Lower leg skin (tissue), 3 donors: Measurements from ENCODE around the gene TRIM22.

Experiments used
- POLR2A ChIP-seq, 2 donors: fragments of 450-650 bp; IDR thresholded peaks; one replicate each; pipeline ENCODE4 v1.6.1; 2016 to 2017; ENCODE audit warnings: antibody characterized with exemption in 2 of 2, mild to moderate bottlenecking in 1 of 2, moderate library complexity in 1 of 2
- TF ChIP-seq, protein P1 (sequence below), 3 donors: fragments of 450-650 bp; IDR thresholded peaks; one replicate each; pipeline ENCODE4 v1.5.1; 2016; ENCODE audit warnings: antibody characterized with exemption in 3 of 3, mild to moderate bottlenecking in 3 of 3, moderate library complexity in 2 of 3

DNA sequence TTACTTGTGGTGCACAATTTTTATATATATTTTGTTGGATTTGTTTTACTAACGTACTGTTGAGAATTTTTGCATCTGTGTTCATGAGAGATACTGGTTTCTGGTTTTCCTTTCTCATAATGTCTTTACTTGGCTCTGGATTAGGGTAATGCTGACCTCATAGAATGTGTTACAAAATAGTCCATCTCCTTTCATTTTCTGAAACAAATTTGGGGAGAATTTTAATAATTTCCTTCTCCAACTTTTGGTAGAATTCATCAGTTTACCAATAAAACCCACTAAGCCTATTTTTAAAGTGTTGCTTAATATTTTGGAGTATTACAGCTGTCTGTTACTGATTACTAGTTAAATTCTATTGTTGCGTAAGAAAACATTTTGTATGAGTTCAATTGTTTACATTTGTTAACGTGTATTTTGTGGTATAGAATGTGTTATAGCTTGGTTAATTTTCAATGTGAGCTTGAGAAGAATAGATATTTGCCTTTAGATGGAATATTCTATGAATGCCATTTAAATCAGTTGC lies 11.5 kb downstream of the TRIM22 start:
- no peak for TF ChIP-seq POLR2A (IDR thresholded peaks at IDR 0.05)
- TF ChIP-seq, protein P1, sequence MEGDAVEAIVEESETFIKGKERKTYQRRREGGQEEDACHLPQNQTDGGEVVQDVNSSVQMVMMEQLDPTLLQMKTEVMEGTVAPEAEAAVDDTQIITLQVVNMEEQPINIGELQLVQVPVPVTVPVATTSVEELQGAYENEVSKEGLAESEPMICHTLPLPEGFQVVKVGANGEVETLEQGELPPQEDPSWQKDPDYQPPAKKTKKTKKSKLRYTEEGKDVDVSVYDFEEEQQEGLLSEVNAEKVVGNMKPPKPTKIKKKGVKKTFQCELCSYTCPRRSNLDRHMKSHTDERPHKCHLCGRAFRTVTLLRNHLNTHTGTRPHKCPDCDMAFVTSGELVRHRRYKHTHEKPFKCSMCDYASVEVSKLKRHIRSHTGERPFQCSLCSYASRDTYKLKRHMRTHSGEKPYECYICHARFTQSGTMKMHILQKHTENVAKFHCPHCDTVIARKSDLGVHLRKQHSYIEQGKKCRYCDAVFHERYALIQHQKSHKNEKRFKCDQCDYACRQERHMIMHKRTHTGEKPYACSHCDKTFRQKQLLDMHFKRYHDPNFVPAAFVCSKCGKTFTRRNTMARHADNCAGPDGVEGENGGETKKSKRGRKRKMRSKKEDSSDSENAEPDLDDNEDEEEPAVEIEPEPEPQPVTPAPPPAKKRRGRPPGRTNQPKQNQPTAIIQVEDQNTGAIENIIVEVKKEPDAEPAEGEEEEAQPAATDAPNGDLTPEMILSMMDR (IDR thresholded peaks at IDR 0.05) = no peak
